K562 (cell line): ENCODE results near the gene RABEPK. TPM values are rescaled to one million over a fixed set of nuclear protein-coding genes. Genes with fewer than 3 reads are reported as not detected.

Source experiments
- CBFA2T2 ChIP-seq: fragments of 450-650 bp; conservative IDR thresholded peaks from 2 replicates; pipeline ENCODE4 v1.6.1; 2017; ENCODE audit warnings: mild to moderate bottlenecking
- CEBPZ ChIP-seq: fragments of 150-350 bp; IDR thresholded peaks from 2 replicates; pipeline ENCODE4 v1.6.1; 2014; ENCODE audit warnings: low read depth, mild to moderate bottlenecking, low read length, borderline replicate concordance
- ETV5 ChIP-seq: sonication (generic); formaldehyde crosslinking; IDR thresholded peaks from 2 replicates; pipeline ENCODE4 v1.4.0; 2020; ENCODE audit warnings: low read depth, mild to moderate bottlenecking, missing genetic modification reagents
- FOXP4 ChIP-seq: sonication (generic); formaldehyde crosslinking; IDR thresholded peaks from 2 replicates; pipeline ENCODE4 v1.8.0; 2022; ENCODE audit warnings: mild to moderate bottlenecking, missing genetic modification reagents, borderline replicate concordance
- GATAD2B ChIP-seq: fragments of 450-650 bp; IDR thresholded peaks from 2 replicates; pipeline ENCODE4 v1.6.1; 2017; ENCODE audit warnings: mild to moderate bottlenecking, borderline replicate concordance
- KLF16 ChIP-seq: IDR thresholded peaks from 2 replicates; pipeline ENCODE4 v1.6.1; 2016; ENCODE audit warnings: antibody characterized with exemption
- LARP7 ChIP-seq: fragments of 450-650 bp; IDR thresholded peaks from 2 replicates; pipeline ENCODE4 v1.6.1; 2016
- MTF1 ChIP-seq: fragments of 250-450 bp; sonication (Bioruptor Pico); IDR thresholded peaks from 2 replicates; pipeline ENCODE4 v1.9.0; 2021; ENCODE audit warnings: moderate library complexity, mild to moderate bottlenecking, inconsistent platforms, borderline replicate concordance
- NFXL1 ChIP-seq: fragments of 450-650 bp; formaldehyde crosslinking; IDR thresholded peaks from 2 replicates; pipeline ENCODE4 v1.4.0; 2021; ENCODE audit warnings: mild to moderate bottlenecking
- NR2C1 ChIP-seq, 2 experiments: fragments of 450-650 bp; IDR thresholded peaks; 2 replicates each; pipeline ENCODE4 v1.6.1; 2017; ENCODE audit warnings: mild to moderate bottlenecking in 2 of 2, antibody characterized with exemption in 1 of 2, inconsistent platforms in 1 of 2, missing compliant biosample characterization in 1 of 2, missing genetic modification characterization in 1 of 2
- SIN3A ChIP-seq, 2 experiments: fragments of 150-350 bp in 1 of 2; IDR thresholded peaks; 2 replicates each; pipeline ENCODE4 v1.6.1; 2011 to 2016; ENCODE audit warnings: borderline replicate concordance in 2 of 2, low read depth in 2 of 2, low read length in 2 of 2, mild to moderate bottlenecking in 2 of 2, moderate library complexity in 2 of 2; ENCODE audit not compliant: control insufficient read depth in 1 of 2
- SRF ChIP-seq, 2 experiments: fragments of 250-450, 450-650 bp in 1 of 2; sonication (Bioruptor Pico) in 1 of 2; sonication (generic) in 1 of 2; formaldehyde crosslinking; IDR thresholded peaks; 2 replicates each; pipeline versions ENCODE4 v1.5.0 to v1.5.1; 2020 to 2022; ENCODE audit warnings: mild to moderate bottlenecking in 1 of 2, missing genetic modification reagents in 1 of 2
- TAL1 ChIP-seq: fragments of 450-650 bp; IDR thresholded peaks from 2 replicates; pipeline ENCODE4 v1.6.1; 2016; ENCODE audit warnings: mild to moderate bottlenecking
- ZBTB49 ChIP-seq: sonication (generic); formaldehyde crosslinking; IDR thresholded peaks from 2 replicates; pipeline ENCODE4 v1.8.0; 2022; ENCODE audit warnings: missing genetic modification reagents, mild to moderate bottlenecking, borderline replicate concordance
- ZBTB9 ChIP-seq: fragments of 450-650 bp; formaldehyde crosslinking; IDR thresholded peaks from 2 replicates; pipeline ENCODE4 v1.4.0; 2020; ENCODE audit warnings: mild to moderate bottlenecking, moderate library complexity
- ZC3H8 ChIP-seq: fragments of 450-650 bp; IDR thresholded peaks from 2 replicates; pipeline ENCODE4 v1.6.1; 2017
- ZKSCAN8 ChIP-seq: fragments of 200-800 bp; sonication (Bioruptor generic); IDR thresholded peaks from 2 replicates; pipeline ENCODE4 v1.6.1; 2016; ENCODE audit warnings: missing genetic modification characterization, missing compliant biosample characterization
- ZNF174 ChIP-seq: fragments of 250-450 bp; sonication (Bioruptor Pico); IDR thresholded peaks from 2 replicates; pipeline ENCODE4 v1.4.0; 2020; ENCODE audit warnings: mild to moderate bottlenecking
- ZNF511 ChIP-seq: sonication (generic); formaldehyde crosslinking; IDR thresholded peaks from 2 replicates; pipeline ENCODE4 v1.8.0; 2022; ENCODE audit warnings: mild to moderate bottlenecking, missing genetic modification reagents
- polyA plus RNA-seq, 8 experiments: library from polyadenylated mRNA; depleted of rRNA in 4 of 8; stranded (reverse) in 5 of 8; unstranded in 3 of 8; fragments of >200 nt; fragmentation: Nextera tagmentation in 2 of 8; fragmentation: Illumina TruSeq in 1 of 8; extraction: Ambion mirVana in 2 of 8; extraction: Trizol in 1 of 8; gene quantifications; 2 replicates each; pipeline versions ENCODE4 v1.2.1 to v1.2.3, GENCODE V29; 2011 to 2014; ENCODE audit warnings: inconsistent platforms in 1 of 8, missing spikeins in 1 of 8
- total RNA-seq, 7 experiments: library from RNA; depleted of rRNA in 6 of 7; stranded (reverse); fragments of >200 nt in 6 of 7; fragmentation: Illumina TruSeq in 2 of 7; extraction: Trizol in 2 of 7; gene quantifications; 2 replicates each; pipeline versions ENCODE4 v1.2.1 to v1.2.3, GENCODE V29; 2011 to 2021; ENCODE audit warnings: low replicate concordance in 1 of 7

The RABEPK gene
- total and polyA plus RNA-seq, 9 of the 15 experiments (the other 6 are each of a cell fraction or from before 2014, with no cell fraction given) = 38.3 to 113 (median 52.8) TPM

GRCh38 chr9:125238915-125239446 lies 38.6 kb downstream of the RABEPK start (continued):
- TF ChIP-seq CEBPZ (no peak), ZKSCAN8 (no peak), GATAD2B (no peak), ZNF511 (0 out of 2 replicates have a peak, but pooled peaks have one; percentile 12), LARP7 (no peak), SRF (CRISPR knock-in tag; IDR thresholded peaks at IDR 0.05) (no peak), MTF1 (no peak), CBFA2T2 (no peak), ZBTB9 (CRISPR knock-in tag) (no peak), NR2C1 (IDR thresholded peaks at IDR 0.05) (no peak), NR2C1 (tag; IDR thresholded peaks at IDR 0.05) (no peak), ZBTB49 (CRISPR knock-in tag) (0 out of 2 replicates have a peak, but pooled peaks have one; percentile 18), ZNF174 (CRISPR knock-in tag) (no peak), ETV5 (CRISPR knock-in tag) (no peak), SIN3A (IDR thresholded peaks at IDR 0.05; ENCODE audit: borderline replicate concordance in 2 of 2, control insufficient read depth in 1 of 2, low read depth in 2 of 2, low read length in 2 of 2) (no peak), FOXP4 (CRISPR knock-in tag) (0 out of 2 replicates have a peak, but pooled peaks have one; percentile 52), NFXL1 (CRISPR knock-in tag) (no peak), KLF16 (no peak), ZC3H8 (no peak), TAL1 (no peak)
